Measurements from ENCODE around the gene TAB3. TPM values are rescaled to one million over a fixed set of nuclear protein-coding genes. Genes with fewer than 3 reads are reported as not detected.

The TAB3 gene
- total RNA-seq, 1 experiment from 2014 or later = 28.4 TPM

DNA sequence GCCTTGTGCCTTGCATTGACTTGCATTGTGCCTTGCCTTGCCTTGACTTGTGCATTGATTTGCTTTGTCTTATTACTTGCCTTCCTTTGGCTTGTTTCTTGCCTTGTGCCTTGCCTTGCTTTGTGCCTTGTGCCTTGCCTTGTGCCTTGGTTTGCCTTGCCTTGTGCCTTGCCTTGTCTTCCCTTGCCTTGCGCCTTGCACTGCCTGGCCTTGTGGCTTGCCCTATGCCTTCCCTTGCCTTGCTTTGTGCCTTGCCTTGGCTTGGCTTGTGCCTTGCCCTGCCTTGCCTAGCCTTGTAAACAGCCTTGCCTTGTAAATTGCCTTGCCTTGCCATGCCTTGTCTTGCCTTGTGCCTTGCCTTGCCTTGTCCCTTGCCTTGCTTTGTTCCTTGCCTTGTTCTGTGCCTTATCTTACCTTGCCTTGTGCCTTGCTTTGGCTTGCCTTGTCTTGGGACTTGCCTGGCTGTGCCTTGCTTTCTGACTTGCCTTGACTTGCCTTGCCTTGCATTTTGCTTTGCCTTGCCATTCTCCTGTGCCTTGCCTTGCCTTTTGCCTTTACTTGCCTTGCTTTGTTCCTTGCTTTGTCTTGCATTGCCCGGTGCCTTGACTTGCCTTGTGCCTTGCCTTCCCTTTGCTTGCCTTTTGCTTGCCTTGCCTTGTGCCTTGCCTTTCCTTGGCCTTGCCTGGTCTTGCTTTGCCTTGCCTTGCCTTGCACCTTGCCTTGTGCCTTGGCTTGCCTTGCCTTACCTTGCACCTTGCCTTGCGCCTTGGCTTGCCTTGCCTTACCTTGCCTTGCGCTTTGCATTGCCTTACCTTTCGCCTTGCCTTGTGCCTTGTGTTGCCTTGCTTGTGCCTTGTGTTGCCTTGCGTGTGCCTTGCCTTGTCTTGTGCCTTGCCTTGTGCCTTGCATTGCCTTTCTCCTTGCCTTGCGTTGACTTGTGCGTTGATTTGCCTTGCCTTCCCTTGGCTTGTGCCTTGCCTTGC lies 97.5 kb downstream of the TAB3 start:
- H3K27ac Mint-ChIP-seq (ENCODE audit: low read depth, unreplicated experiment) = no peak overlapping the region
- BruUV-seq (replicated peaks) = no TSS peak
- POLR2A ChIA-PET = no interaction called here

DNA sequence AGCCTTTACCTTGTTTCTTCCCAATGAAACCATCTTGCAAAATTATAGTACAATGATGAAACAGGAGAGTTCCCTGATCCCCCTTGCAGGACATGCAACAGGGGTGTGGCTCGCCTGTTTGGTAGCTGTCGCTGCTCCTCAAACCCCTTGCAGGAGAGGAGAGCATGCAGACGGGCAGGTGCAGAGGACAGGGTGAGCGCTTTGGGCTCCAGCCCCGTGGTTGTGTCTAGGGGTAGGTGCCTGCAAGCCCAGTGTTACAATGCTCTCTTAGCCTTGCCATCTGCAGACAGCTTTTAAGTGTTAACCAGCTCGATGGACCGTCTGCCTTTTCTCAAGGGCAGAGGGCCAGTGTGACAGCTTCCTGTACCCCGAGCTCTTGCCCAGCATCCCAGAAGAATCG lies 102.0 kb downstream of the TAB3 start:
- POLR2A ChIA-PET = interaction anchor here (0.8 kb wide), 1 partner anchor 357 kb away, joined by 3 read pairs; no protein-coding TSS in a partner anchor

More for the DNA sequence above, 97.5 kb downstream of the TAB3 start:
- H3K36me3 Mint-ChIP-seq (ENCODE audit: insufficient read depth, unreplicated experiment) = peaks cover 6% of the 10 kb centered on the region
- intact Hi-C loops (cut with micrococcal nuclease) = no loop called here
- TF ChIP-seq, protein P1, sequence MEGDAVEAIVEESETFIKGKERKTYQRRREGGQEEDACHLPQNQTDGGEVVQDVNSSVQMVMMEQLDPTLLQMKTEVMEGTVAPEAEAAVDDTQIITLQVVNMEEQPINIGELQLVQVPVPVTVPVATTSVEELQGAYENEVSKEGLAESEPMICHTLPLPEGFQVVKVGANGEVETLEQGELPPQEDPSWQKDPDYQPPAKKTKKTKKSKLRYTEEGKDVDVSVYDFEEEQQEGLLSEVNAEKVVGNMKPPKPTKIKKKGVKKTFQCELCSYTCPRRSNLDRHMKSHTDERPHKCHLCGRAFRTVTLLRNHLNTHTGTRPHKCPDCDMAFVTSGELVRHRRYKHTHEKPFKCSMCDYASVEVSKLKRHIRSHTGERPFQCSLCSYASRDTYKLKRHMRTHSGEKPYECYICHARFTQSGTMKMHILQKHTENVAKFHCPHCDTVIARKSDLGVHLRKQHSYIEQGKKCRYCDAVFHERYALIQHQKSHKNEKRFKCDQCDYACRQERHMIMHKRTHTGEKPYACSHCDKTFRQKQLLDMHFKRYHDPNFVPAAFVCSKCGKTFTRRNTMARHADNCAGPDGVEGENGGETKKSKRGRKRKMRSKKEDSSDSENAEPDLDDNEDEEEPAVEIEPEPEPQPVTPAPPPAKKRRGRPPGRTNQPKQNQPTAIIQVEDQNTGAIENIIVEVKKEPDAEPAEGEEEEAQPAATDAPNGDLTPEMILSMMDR (IDR thresholded peaks at IDR 0.05; ENCODE audit: unreplicated experiment) = no peak
- no peaks in the 10 kb centered on the region for H3K4me1 Mint-ChIP-seq (ENCODE audit: insufficient read depth, unreplicated experiment)
- H3K27me3 Mint-ChIP-seq (ENCODE audit: insufficient read depth, unreplicated experiment) = no peaks in the 10 kb centered on the region
- DNase-seq (ENCODE audit: unreplicated experiment) = no peak
- H3K4me3 Mint-ChIP-seq (ENCODE audit: unreplicated experiment) = no peak overlapping the region
- CTCF ChIA-PET = no interaction called here
- peaks cover 49% of the 10 kb centered on the region for H3K9me3 Mint-ChIP-seq (ENCODE audit: unreplicated experiment)

DNA sequence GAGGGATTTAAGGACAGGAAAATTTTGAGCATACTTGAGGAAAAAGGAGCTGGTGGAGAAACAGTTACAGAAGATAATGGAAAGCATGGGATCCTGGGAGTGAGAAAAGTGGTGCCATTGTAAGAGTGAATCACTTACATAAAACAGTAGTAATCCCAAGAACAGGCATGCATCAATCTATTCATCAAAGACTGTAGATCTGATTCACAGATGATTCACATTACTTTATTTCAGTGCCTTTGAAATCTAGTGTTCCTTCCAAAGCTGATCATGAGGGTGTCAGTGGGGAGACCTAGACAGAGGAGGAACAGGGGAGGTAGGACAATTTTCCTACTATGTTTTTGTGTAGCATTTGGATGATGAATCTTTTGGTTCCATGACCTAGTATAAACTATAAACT lies 102.7 kb downstream of the TAB3 start:
- Mint-ChIP-seq H3K4me1 (ENCODE audit: insufficient read depth, unreplicated experiment) (no peaks in the 10 kb centered on the region), H3K27me3 (ENCODE audit: insufficient read depth, unreplicated experiment) (peaks cover 10% of the 10 kb centered on the region), H3K9me3 (ENCODE audit: unreplicated experiment) (peaks cover 9% of the 10 kb centered on the region), H3K27ac (ENCODE audit: low read depth, unreplicated experiment) (no peak overlapping the region), H3K36me3 (ENCODE audit: insufficient read depth, unreplicated experiment) (peaks cover 3% of the 10 kb centered on the region), H3K4me3 (ENCODE audit: unreplicated experiment) (no peak overlapping the region)
- ChIA-PET CTCF (no interaction called here), POLR2A (no interaction called here)
- intact Hi-C loops (cut with micrococcal nuclease) = no loop called here
- no peak for DNase-seq (ENCODE audit: unreplicated experiment)
- no TSS peak for BruUV-seq (replicated peaks)
- TF ChIP-seq, protein P1 (IDR thresholded peaks at IDR 0.05; ENCODE audit: unreplicated experiment) = no peak

More for the DNA sequence above, 102.0 kb downstream of the TAB3 start:
- H3K27ac Mint-ChIP-seq (ENCODE audit: low read depth, unreplicated experiment) = no peak overlapping the region
- intact Hi-C loops (cut with micrococcal nuclease) = no loop called here
- no peak for DNase-seq (ENCODE audit: unreplicated experiment)
- CTCF ChIA-PET = no interaction called here
- BruUV-seq (replicated peaks) = no TSS peak
- TF ChIP-seq, protein P1 (IDR thresholded peaks at IDR 0.05; ENCODE audit: unreplicated experiment) = no peak
- H3K9me3 Mint-ChIP-seq (ENCODE audit: unreplicated experiment) = peaks cover 14% of the 10 kb centered on the region
- peaks cover 6% of the 10 kb centered on the region for H3K36me3 Mint-ChIP-seq (ENCODE audit: insufficient read depth, unreplicated experiment)
- H3K27me3 Mint-ChIP-seq (ENCODE audit: insufficient read depth, unreplicated experiment) = peaks cover 4% of the 10 kb centered on the region
- no peak overlapping the region for H3K4me3 Mint-ChIP-seq (ENCODE audit: unreplicated experiment)
- no peaks in the 10 kb centered on the region for H3K4me1 Mint-ChIP-seq (ENCODE audit: insufficient read depth, unreplicated experiment)

GRCh38 chrX:30781711-30782444 lies 107.2 kb downstream of the TAB3 start:
- Mint-ChIP-seq H3K27me3 (ENCODE audit: insufficient read depth, unreplicated experiment) (peaks cover 13% of the 10 kb centered on the region), H3K9me3 (ENCODE audit: unreplicated experiment) (peaks cover 7% of the 10 kb centered on the region), H3K4me1 (ENCODE audit: insufficient read depth, unreplicated experiment) (no peaks in the 10 kb centered on the region), H3K27ac (ENCODE audit: low read depth, unreplicated experiment) (no peak overlapping the region), H3K36me3 (ENCODE audit: insufficient read depth, unreplicated experiment) (no peaks in the 10 kb centered on the region), H3K4me3 (ENCODE audit: unreplicated experiment) (no peak overlapping the region)
- intact Hi-C loops (cut with micrococcal nuclease) = no loop called here
- BruUV-seq (replicated peaks) = no TSS peak
- CTCF ChIA-PET = no interaction called here
- POLR2A ChIA-PET = no interaction called here
- TF ChIP-seq, protein P1 (IDR thresholded peaks at IDR 0.05; ENCODE audit: unreplicated experiment) = no peak
- DNase-seq (ENCODE audit: unreplicated experiment) = peak; percentile 5
